H1 (cell line): ENCODE results near the gene SH2D4B. TPM values are rescaled to one million over a fixed set of nuclear protein-coding genes. Genes with fewer than 3 reads are reported as not detected.

Source experiments
- CHD1 ChIP-seq: IDR thresholded peaks from 2 replicates; pipeline ENCODE4 v1.6.1; 2012; ENCODE audit warnings: low read depth, low read length, improper control_type of control experiment
- JUN ChIP-seq: IDR thresholded peaks from 2 replicates; pipeline ENCODE4 v1.6.1; 2011; ENCODE audit warnings: low read depth, mild to moderate bottlenecking, improper control_type of control experiment, low read length
- SP4 ChIP-seq: IDR thresholded peaks from 2 replicates; pipeline ENCODE4 v1.6.1; 2012; ENCODE audit warnings: low read length, inconsistent platforms
- SUZ12 ChIP-seq: fragments of 200-600 bp; sonication (generic); IDR thresholded peaks from 2 replicates; pipeline ENCODE4 v1.6.1; 2012; ENCODE audit warnings: mild to moderate bottlenecking, inconsistent platforms, low read length, moderate library complexity, mixed read lengths
- TAF7 ChIP-seq: optimal IDR thresholded peaks from 2 replicates; pipeline ENCODE3; 2011; ENCODE audit warnings: low read depth, mild to moderate bottlenecking, inconsistent platforms, low read length, moderate library complexity, borderline replicate concordance
- TBP ChIP-seq: IDR thresholded peaks from 2 replicates; pipeline ENCODE4 v1.6.1; 2011; ENCODE audit warnings: low read depth, low read length, improper control_type of control experiment
- polyA plus RNA-seq, 7 experiments: library from polyadenylated mRNA; depleted of rRNA in 3 of 7; stranded (reverse) in 5 of 7; unstranded in 2 of 7; fragments of >200 nt in 5 of 7; fragments of 200-250 nt in 2 of 7; gene quantifications; 1 replicate in 5 of 7; 2 replicates in 1 of 7; 4 replicates in 1 of 7; pipeline versions ENCODE4 v1.2.1 to v1.2.3, GENCODE V29; 2011 to 2013; ENCODE audit warnings: missing spikeins in 2 of 7, mixed read lengths in 2 of 7
- total RNA-seq: library from RNA; stranded (reverse); fragmentation: NEBNext Ultra II Directional; extraction: Animal tissue kit (Norgen Biotek cat#: 25700); gene quantifications from 2 replicates; pipeline ENCODE4 v1.2.1, GENCODE V29; 2021

SH2D4B gene
- total and polyA plus RNA-seq, 2 of the 8 experiments (the other 6 are each of a cell fraction or from before 2014, with no cell fraction given): 0.06 to 0.13 TPM

GRCh38 chr10:80488539-80489066, 49.1 kb upstream of the SH2D4B start (continued):
- no peak for TF ChIP-seq TBP
- no peak for TF ChIP-seq CHD1
- TF ChIP-seq SUZ12: no peak
- TF ChIP-seq SP4: no peak
- no peak for TF ChIP-seq TAF7
- no peak for TF ChIP-seq JUN
